Measurements from ENCODE around the gene NELFA.

The NELFA gene

GRCh38 chr4:1956631-1957030, 52.1 kb downstream of the NELFA start:
- no peak overlapping the region for H3K4me3 ChIP-seq (ENCODE audit: insufficient read depth in 1 of 2, low read depth in 1 of 2, low read length in 2 of 2)
- peaks cover 67 to 82% of the 10 kb centered on the region in 2 experiments for H3K36me3 ChIP-seq (ENCODE audit: control insufficient read depth in 1 of 2, insufficient read depth in 2 of 2, low read depth in 1 of 2, low read length in 2 of 2)
- no peak overlapping the region for H3K9ac ChIP-seq (ENCODE audit: low read length)
- no peak overlapping the region for H2BK120ac ChIP-seq (ENCODE audit: low read depth, low read length)
- no peaks in the 10 kb centered on the region for H3K27me3 ChIP-seq (ENCODE audit: control insufficient read depth in 1 of 2, insufficient read depth in 1 of 2, low read length in 2 of 2)
- H2BK5ac ChIP-seq (ENCODE audit: low read depth, low read length, poor library complexity, severe bottlenecking) = no peak overlapping the region
- H2AK5ac ChIP-seq (ENCODE audit: low read length, severe bottlenecking) = no peak overlapping the region
- H3K79me1 ChIP-seq (replicated peaks; ENCODE audit: low read length, poor library complexity, severe bottlenecking) = peaks cover 60% of the 10 kb centered on the region
- no peak overlapping the region for H3K4me2 ChIP-seq (ENCODE audit: low read length, poor library complexity, severe bottlenecking)
- peaks cover 6% of the 10 kb centered on the region for H3K4me1 ChIP-seq (ENCODE audit: control insufficient read depth, insufficient read depth, low read depth, low read length)
- WGBS = 95% methylated on average over 12 of the region's 12 CpGs
- H3K14ac ChIP-seq (ENCODE audit: low read length in 2 of 2) = no peak overlapping the region
- no peak overlapping the region for H4K8ac ChIP-seq (ENCODE audit: low read length)
- no peak overlapping the region for H2BK15ac ChIP-seq (ENCODE audit: low read depth, poor library complexity, severe bottlenecking)
- no peak overlapping the region for H3K23ac ChIP-seq (ENCODE audit: low read length in 2 of 2)
- H3K9me3 ChIP-seq (ENCODE audit: control insufficient read depth, low read length) = no peaks in the 10 kb centered on the region
- H3K18ac ChIP-seq (ENCODE audit: low read depth in 1 of 2, low read length in 2 of 2) = no peak overlapping the region
- DNase-seq = no peak
- H2AFZ ChIP-seq (ENCODE audit: low read depth, low read length) = no peak overlapping the region
- H4K91ac ChIP-seq (ENCODE audit: low read length) = no peak overlapping the region
- H2BK12ac ChIP-seq (ENCODE audit: low read length in 2 of 2) = no peak overlapping the region
- no peak overlapping the region for H3K27ac ChIP-seq (ENCODE audit: low read length, poor library complexity, severe bottlenecking)
- H3K4ac ChIP-seq (ENCODE audit: low read depth in 1 of 2, low read length in 2 of 2) = no peak overlapping the region

GRCh38 chr4:1953335-1953734, 55.4 kb downstream of the NELFA start:
- H2BK15ac ChIP-seq (ENCODE audit: low read depth, poor library complexity, severe bottlenecking) = no peak overlapping the region
- no peak overlapping the region for H3K4me3 ChIP-seq (ENCODE audit: insufficient read depth in 1 of 2, low read depth in 1 of 2, low read length in 2 of 2)
- H3K23ac ChIP-seq (ENCODE audit: low read length in 2 of 2) = no peak overlapping the region
- no peak for DNase-seq
- H3K18ac ChIP-seq (ENCODE audit: low read depth in 1 of 2, low read length in 2 of 2) = no peak overlapping the region
- H3K4me2 ChIP-seq (ENCODE audit: low read length, poor library complexity, severe bottlenecking) = no peak overlapping the region
- H3K36me3 ChIP-seq (ENCODE audit: control insufficient read depth in 1 of 2, insufficient read depth in 2 of 2, low read depth in 1 of 2, low read length in 2 of 2) = peaks cover 57 to 59% of the 10 kb centered on the region in 2 experiments
- H3K9ac ChIP-seq (ENCODE audit: low read length) = no peak overlapping the region
- no peaks in the 10 kb centered on the region for H3K9me3 ChIP-seq (ENCODE audit: control insufficient read depth, low read length)
- no peak overlapping the region for H3K27ac ChIP-seq (ENCODE audit: low read length, poor library complexity, severe bottlenecking)
- H3K4me1 ChIP-seq (ENCODE audit: control insufficient read depth, insufficient read depth, low read depth, low read length) = peaks cover 2% of the 10 kb centered on the region
- no peak overlapping the region for H4K91ac ChIP-seq (ENCODE audit: low read length)
- peaks cover 56% of the 10 kb centered on the region for H3K79me1 ChIP-seq (replicated peaks; ENCODE audit: low read length, poor library complexity, severe bottlenecking)
- H2BK120ac ChIP-seq (ENCODE audit: low read depth, low read length) = no peak overlapping the region
- no peak overlapping the region for H2AFZ ChIP-seq (ENCODE audit: low read depth, low read length)
- H2BK12ac ChIP-seq (ENCODE audit: low read length in 2 of 2) = no peak overlapping the region
- no peaks in the 10 kb centered on the region for H3K27me3 ChIP-seq (ENCODE audit: control insufficient read depth in 1 of 2, insufficient read depth in 1 of 2, low read length in 2 of 2)
- no peak overlapping the region for H3K14ac ChIP-seq (ENCODE audit: low read length in 2 of 2)
- no peak overlapping the region for H4K8ac ChIP-seq (ENCODE audit: low read length)
- no peak overlapping the region for H2BK5ac ChIP-seq (ENCODE audit: low read depth, low read length, poor library complexity, severe bottlenecking)
- 97% methylated on average over 8 of the region's 9 CpGs for WGBS
- H2AK5ac ChIP-seq (ENCODE audit: low read length, severe bottlenecking) = no peak overlapping the region
- no peak overlapping the region for H3K4ac ChIP-seq (ENCODE audit: low read depth in 1 of 2, low read length in 2 of 2)

- Histone ChIP-seq H2AK5ac (ENCODE audit: low read length, severe bottlenecking) (no peak overlapping the region), H2BK12ac (ENCODE audit: low read length in 2 of 2) (no peak overlapping the region), H3K79me1 (replicated peaks; ENCODE audit: low read length, poor library complexity, severe bottlenecking) (peaks cover 54% of the 10 kb centered on the region), H2BK120ac (ENCODE audit: low read depth, low read length) (no peak overlapping the region), H3K4ac (ENCODE audit: low read depth in 1 of 2, low read length in 2 of 2) (no peak overlapping the region), H3K27me3 (ENCODE audit: control insufficient read depth in 1 of 2, insufficient read depth in 1 of 2, low read length in 2 of 2) (no peaks in the 10 kb centered on the region), H3K4me1 (ENCODE audit: control insufficient read depth, insufficient read depth, low read depth, low read length) (peaks cover 2% of the 10 kb centered on the region), H4K8ac (ENCODE audit: low read length) (no peak overlapping the region), H2AFZ (ENCODE audit: low read depth, low read length) (no peak overlapping the region), H3K14ac (ENCODE audit: low read length in 2 of 2) (no peak overlapping the region), H3K18ac (ENCODE audit: low read depth in 1 of 2, low read length in 2 of 2) (no peak overlapping the region), H3K27ac (ENCODE audit: low read length, poor library complexity, severe bottlenecking) (no peak overlapping the region), H3K9ac (ENCODE audit: low read length) (no peak overlapping the region), H2BK5ac (ENCODE audit: low read depth, low read length, poor library complexity, severe bottlenecking) (no peak overlapping the region), H4K91ac (ENCODE audit: low read length) (no peak overlapping the region), H3K9me3 (ENCODE audit: control insufficient read depth, low read length) (no peaks in the 10 kb centered on the region), H2BK15ac (ENCODE audit: low read depth, poor library complexity, severe bottlenecking) (no peak overlapping the region), H3K4me2 (ENCODE audit: low read length, poor library complexity, severe bottlenecking) (no peak overlapping the region), H3K36me3 (ENCODE audit: control insufficient read depth in 1 of 2, insufficient read depth in 2 of 2, low read depth in 1 of 2, low read length in 2 of 2) (peaks cover 51 to 58% of the 10 kb centered on the region in 2 experiments), H3K4me3 (ENCODE audit: insufficient read depth in 1 of 2, low read depth in 1 of 2, low read length in 2 of 2) (no peak overlapping the region), H3K23ac (ENCODE audit: low read length in 2 of 2) (no peak overlapping the region)
- WGBS = 96% methylated on average over 5 of the region's 5 CpGs
- DNase-seq = no peak
Measured at GRCh38 chr4:1952719-1953118, 56.1 kb downstream of the NELFA start.

- Histone ChIP-seq H3K27me3 (ENCODE audit: control insufficient read depth in 1 of 2, insufficient read depth in 1 of 2, low read length in 2 of 2) (no peaks in the 10 kb centered on the region), H4K8ac (ENCODE audit: low read length) (no peak overlapping the region), H3K4me2 (ENCODE audit: low read length, poor library complexity, severe bottlenecking) (no peak overlapping the region), H2BK5ac (ENCODE audit: low read depth, low read length, poor library complexity, severe bottlenecking) (no peak overlapping the region), H3K23ac (ENCODE audit: low read length in 2 of 2) (no peak overlapping the region), H3K79me1 (replicated peaks; ENCODE audit: low read length, poor library complexity, severe bottlenecking) (peaks cover 53% of the 10 kb centered on the region), H3K4me1 (ENCODE audit: control insufficient read depth, insufficient read depth, low read depth, low read length) (peaks cover 2% of the 10 kb centered on the region), H3K9me3 (ENCODE audit: control insufficient read depth, low read length) (no peaks in the 10 kb centered on the region), H3K4ac (ENCODE audit: low read depth in 1 of 2, low read length in 2 of 2) (no peak overlapping the region), H2BK12ac (ENCODE audit: low read length in 2 of 2) (no peak overlapping the region), H2AFZ (ENCODE audit: low read depth, low read length) (no peak overlapping the region), H3K27ac (ENCODE audit: low read length, poor library complexity, severe bottlenecking) (no peak overlapping the region), H3K9ac (ENCODE audit: low read length) (no peak overlapping the region), H2BK120ac (ENCODE audit: low read depth, low read length) (no peak overlapping the region), H2AK5ac (ENCODE audit: low read length, severe bottlenecking) (no peak overlapping the region), H4K91ac (ENCODE audit: low read length) (peak overlapping the region; percentile 22), H3K18ac (ENCODE audit: low read depth in 1 of 2, low read length in 2 of 2) (no peak overlapping the region), H3K36me3 (ENCODE audit: control insufficient read depth in 1 of 2, insufficient read depth in 2 of 2, low read depth in 1 of 2, low read length in 2 of 2) (peaks cover 51 to 57% of the 10 kb centered on the region in 2 experiments), H3K14ac (ENCODE audit: low read length in 2 of 2) (no peak overlapping the region), H2BK15ac (ENCODE audit: low read depth, poor library complexity, severe bottlenecking) (no peak overlapping the region), H3K4me3 (ENCODE audit: insufficient read depth in 1 of 2, low read depth in 1 of 2, low read length in 2 of 2) (no peak overlapping the region)
- DNase-seq = no peak
- 98% methylated on average over 20 of the region's 20 CpGs for WGBS
Measured at GRCh38 chr4:1952058-1952700, 56.6 kb downstream of the NELFA start.

Data from mesenchymal stem cell (in vitro differentiated cells and primary cell).